Fibroblast of skin of right quadriceps (primary cell): Measurements from ENCODE around the gene PDE5A.
"Not testable (repeated sequence)": the region's sequence is repeated elsewhere in the genome, so short reads cannot be mapped to it uniquely, and the experiment has no call there.

Source experiments
- DNase-seq: peaks from one replicate; pipeline ENCODE4 v3.0.0-alpha.2; 2013

The PDE5A gene

DNA sequence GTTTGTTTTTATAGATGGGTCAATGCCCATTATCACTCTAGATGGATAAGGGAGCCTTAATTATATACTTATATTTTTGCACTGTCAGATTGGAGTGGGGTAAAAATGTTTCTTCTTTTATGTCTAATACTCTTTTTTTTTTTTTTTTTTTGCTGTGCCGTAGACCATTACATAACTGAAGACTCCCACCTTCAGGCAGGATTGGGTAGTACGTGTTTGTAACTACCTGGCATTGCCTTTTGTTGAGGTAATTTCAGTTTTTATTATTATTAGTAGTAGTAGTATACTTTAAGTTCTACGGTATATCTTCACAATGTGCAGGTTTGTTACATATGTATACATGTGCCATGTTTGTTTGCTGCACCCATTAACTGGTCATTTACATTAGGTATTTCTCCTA lies 165.9 kb downstream of the PDE5A start:
- not testable (repeated sequence) for DNase-seq

DNA sequence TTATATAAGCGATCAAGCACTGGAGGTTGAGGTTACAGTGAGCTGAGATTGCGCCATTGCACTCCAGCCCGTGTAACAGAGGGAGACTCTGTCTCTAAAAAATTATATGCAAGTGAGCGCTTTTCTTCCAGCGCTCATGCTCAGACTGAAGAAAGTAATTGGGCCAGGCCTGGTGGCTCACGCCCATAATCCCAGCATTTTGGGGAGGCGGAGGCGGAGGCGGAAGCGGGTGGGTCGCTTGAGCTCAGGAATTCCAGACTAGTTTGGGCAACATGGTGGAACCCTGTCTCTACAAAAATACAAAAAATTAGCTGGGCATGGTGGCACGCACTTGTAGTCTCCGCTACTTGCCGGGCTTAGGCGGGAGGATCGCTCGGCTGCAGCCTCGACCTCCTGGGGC lies 172.9 kb downstream of the PDE5A start:
- peak; percentile 28 for DNase-seq

DNA sequence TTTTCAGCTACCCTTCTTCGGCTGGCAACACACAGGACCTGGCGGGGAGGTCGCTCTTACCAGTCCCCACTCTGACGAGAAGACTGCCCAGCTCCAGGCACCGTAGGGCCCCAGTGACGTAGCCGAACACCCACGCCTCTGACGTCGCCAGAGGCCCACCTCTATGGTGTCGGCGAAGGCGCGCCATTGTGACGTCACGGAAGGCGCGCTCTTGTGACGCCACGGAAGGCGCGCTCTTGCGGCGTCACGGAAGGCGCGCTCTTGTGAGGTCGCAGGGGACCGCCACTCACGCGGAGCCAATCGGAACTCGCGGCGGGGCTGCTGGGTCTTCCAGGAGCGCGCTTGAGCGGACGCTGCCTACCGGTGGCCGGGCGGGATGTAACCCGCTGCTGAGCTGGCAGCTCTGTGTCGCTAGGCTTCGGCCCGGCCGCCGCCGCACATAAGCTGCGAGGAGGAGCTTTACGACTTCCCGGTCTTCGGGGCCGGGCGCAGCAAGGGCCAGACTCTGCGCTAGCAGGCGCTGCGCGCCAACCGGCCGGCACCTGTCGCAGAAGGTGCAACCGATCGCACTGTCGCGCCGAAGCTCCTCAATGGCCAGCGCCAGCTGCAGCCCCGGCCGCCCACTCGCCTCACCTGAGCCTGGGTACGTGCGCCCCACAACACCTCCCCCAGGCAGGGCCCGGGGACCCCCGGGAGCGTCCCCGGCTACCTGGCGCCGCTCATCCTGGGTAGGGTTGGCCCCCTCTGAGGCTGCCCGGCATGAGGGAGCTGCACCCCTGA lies 173.9 kb downstream of the PDE5A start:
- peak; percentile 99 for DNase-seq

DNA sequence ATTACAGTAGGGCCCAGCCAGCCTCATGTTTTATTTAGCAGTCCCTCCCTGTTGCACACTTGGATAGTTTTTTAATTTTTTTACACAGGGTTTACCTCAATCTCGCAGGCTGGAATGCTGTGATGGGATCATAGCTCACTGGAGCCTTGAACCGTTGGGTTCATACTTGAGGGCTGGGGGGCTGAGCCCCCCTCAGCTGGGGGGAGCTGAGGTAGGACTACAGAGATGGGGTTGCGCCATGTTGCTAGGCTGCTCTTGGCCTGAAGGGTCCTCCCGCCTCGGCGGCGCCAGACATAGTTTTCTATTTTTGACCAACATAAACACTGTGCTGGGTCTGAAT lies 174.5 kb downstream of the PDE5A start:
- not testable (repeated sequence) for DNase-seq

DNA sequence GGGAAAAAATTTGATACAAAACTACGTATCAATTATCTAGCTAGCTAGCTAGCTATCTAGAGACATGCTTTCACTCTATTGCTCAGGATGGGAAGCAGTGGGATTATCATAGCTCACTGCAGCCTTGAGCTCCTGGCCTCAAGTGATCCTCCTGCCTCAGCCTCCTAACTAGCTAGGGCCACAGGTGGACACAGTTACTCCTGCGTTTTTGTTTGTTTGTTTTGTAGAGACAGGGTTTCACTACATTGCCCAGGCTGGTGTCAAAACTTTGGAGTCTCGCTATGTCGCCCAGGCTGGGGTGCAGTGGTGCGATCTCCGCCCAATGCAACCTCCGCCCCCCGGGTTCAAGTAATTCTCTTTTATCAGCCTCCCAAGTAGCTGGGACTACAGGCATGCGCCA lies 175.3 kb downstream of the PDE5A start:
- DNase-seq, result not testable (repeated sequence)

DNA sequence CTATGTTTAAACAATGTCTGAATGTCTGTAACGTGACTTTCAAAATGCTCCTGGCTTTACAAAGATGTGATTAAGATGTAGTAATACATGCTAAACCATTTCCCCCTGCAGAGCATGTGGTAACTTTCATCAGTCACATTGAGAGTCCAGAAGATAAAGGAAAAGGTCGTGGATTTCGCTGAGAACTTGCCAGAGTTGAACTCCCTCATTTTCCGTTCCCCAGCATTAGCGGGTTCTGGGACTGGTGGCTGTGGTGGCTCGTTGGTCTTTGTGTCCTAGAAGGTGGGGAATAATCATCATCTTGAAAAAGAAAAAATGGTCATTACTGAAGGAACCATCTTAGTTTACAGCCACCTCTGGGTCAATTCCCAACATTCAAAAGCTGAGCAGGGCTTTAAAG lies 178.8 kb downstream of the PDE5A start:
- DNase-seq, result not testable (repeated sequence)
